Hypothalamus (tissue), 51 donors: ENCODE measurements around the gene EQTN.
A peak's percentile ranks its signal among the peaks of the same experiment; 100 is the strongest.
"Not testable (repeated sequence)": the region's sequence is repeated elsewhere in the genome, so short reads cannot be mapped to it uniquely, and the experiment has no call there.

Source experiments
- DNase-seq, 51 donors: peaks; one replicate each; lab custom pipeline; 2025; lab: John Stamatoyannopoulos, UW

EQTN gene

DNA sequence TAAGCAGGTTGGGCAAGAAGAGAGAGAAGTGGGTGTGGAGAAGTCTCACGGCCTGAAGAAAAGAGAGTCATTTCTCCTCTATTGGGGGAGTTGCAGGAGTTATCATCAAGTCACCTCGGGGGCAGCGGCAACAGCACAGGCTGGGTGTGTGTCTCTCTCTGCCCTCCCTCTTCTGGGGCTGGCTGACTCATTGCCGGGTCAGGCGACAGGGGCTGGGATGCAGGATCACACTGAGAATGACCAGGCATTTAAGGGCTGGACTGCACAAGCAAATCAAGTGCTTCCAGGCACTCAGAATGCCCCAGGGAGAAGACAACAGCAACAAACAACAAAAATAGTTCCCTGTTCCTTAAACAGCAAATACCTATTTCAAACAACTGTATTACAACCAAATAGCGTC lies 6.3 kb upstream of the EQTN start:
- no peak for DNase-seq

DNA sequence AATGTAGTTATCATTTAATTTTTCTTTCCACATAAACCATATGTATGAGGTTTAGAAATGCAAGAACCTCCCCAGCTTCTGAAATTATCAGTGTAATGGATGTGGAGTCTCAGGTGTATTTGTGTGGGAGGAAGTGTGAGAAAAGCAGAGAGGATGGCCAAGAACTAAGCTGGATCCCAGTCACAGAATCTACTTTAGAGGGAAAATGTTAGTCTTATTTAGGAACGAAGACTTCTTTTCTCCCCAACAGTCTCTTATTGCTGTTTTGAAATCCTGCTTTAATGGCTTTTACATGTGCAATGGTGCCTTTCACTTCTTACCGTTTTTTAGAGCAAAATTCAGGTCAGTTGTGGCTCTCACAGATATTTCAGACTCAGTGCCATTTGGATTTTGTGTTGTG lies 3.0 kb downstream of the EQTN start:
- DNase-seq, result no peak

DNA sequence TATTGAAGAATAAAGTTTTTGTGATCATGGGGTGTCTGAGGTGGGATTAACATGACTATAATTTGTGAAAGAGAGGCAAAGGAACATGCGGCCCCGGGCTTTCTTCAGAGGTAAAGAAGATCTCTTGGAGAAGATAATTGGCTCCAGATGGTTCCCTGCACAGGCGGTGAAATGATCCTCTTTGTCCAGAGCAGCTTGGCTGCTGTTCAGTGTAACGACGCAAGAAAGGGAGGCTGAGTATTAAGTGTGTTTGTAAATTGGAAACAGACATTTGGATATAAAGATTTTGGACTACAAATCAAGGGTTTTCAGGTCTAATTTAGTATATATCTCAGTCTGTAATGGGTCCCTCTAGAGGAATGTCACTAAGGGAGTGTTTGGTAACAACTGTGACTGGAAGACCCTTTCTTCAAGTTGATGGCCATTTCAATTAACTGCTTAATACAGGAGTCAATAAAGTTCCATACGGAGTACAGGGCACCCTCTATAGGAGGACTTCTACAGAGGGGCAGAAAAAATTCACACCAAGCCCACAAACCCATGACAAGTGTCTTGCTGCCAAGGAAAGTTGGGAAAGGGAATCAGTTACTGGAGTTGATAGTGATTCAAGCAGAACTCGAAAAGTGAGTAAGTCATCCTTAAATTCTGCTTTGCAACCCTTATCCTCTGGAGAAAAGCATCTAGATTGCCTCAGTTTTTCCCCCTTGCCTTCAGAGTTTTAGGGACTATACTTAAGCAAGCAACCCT lies 4.1 kb downstream of the EQTN start:
- no peak for DNase-seq

DNA sequence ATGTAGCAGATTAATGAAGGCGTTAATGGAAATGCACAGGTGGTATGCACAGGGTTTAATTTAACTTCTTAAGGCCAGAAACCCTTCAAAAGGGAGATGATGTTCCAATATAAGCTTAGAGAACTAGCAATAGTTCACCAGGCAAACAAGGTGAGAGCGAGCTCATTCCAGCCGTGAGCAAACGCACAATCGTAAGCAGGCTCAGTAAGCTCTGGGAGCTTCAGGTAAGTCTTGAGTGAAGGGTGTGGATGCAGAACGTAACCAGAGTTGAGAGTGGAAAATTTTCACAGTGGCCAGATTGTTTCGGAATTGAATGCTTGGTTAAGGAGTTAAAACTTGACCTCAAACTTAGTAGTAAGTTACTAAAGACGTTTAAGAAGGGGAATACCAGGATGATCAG lies 5.7 kb downstream of the EQTN start:
- no peak for DNase-seq

DNA sequence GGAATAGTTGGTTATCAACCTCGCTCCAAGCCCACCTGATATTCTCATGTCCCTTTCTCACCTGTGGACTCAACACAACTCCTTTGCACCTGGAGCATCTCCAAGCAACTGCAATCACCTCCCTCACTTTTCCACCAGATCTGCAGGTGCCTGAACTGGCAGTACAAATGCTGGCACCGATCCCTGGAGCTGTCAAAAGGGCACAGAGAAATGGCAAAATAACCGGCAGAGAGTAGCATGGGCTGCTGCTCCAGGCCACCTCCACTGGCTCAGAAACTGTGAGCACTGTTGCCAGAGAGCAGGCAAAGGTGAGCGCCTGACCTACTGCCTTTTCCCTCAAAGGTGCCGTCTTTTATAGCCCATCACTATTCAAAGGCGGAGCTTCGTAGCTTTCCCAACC lies 14.7 kb downstream of the EQTN start:
- DNase-seq, result no peak

DNA sequence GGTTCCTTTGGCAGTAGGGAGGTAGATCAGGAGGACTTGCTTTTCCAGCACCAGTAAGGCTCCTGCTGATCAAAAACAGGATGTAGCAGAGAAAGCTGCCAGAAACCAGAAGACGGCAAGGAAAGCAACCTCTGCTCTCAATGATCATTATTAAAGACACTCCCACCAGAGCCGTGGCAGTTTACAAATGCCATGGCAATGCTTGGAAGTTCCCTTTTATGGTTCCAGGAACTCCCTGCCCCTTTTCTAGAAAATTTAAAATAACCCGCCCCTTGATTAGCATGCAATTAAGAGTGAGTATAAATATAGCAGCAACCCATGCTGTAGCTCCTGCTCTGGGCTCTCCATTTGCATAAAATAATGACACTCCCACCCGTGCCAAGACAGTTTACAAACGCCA lies 16.1 kb downstream of the EQTN start:
- DNase-seq, result no peak

DNA sequence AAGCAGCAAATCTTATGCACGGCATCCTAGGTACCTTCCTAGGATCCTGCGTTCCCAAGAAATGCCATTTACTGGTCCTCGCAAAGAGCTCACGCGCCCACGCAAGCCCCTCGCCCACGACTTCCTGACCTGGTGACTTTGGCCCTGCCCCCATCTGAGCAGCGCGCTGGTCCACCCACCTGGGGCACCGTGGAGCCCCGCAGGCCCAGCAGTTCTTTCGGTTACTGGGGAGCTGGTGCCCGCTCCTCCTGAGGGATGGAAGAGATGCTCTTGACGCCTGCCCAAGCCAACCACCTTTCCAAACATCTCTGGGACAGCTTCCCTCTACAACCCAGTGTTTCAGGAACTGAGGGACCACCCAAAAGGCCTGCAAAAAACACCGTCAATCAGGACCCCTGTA lies 16.7 kb downstream of the EQTN start:
- DNase-seq, result no peak

DNA sequence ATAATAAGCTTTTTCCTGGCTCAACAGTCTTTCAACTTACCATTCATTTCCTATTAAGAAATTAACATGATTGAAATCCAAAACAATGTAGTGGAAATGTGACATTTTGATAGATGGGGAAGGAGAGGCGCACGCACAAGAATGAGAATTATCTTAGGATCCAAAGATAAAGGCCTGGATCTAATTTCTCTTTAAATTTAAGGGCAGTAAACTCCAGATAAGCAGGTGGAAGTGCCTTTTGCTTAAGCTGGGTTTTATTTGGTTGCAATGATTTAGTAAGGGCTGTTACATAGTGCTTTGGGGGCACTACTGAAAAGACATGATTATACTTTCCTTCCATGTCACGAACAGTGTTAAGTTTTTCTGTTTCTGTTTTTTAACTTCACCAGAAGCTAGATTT lies 17.3 kb downstream of the EQTN start:
- DNase-seq, result no peak

DNA sequence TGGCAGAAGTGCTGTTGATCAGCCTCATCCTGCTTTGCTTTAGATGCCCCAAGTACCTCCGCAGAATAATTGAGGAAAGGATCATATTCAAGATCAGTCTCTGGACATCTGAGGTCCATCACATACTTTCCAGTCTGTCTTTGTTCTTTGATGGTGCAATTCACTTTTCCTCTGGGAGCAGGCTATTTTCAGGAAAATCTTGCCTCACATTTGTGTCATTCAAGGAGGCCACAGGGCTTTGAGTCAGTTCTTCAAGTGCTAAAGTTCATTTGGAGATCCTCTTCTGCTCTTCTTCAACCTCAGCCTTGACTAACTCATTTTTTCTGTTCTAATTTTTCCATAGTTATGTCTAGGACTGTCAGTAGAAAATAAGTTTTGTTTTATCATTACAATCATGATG lies 18.6 kb downstream of the EQTN start:
- DNase-seq, result no peak

DNA sequence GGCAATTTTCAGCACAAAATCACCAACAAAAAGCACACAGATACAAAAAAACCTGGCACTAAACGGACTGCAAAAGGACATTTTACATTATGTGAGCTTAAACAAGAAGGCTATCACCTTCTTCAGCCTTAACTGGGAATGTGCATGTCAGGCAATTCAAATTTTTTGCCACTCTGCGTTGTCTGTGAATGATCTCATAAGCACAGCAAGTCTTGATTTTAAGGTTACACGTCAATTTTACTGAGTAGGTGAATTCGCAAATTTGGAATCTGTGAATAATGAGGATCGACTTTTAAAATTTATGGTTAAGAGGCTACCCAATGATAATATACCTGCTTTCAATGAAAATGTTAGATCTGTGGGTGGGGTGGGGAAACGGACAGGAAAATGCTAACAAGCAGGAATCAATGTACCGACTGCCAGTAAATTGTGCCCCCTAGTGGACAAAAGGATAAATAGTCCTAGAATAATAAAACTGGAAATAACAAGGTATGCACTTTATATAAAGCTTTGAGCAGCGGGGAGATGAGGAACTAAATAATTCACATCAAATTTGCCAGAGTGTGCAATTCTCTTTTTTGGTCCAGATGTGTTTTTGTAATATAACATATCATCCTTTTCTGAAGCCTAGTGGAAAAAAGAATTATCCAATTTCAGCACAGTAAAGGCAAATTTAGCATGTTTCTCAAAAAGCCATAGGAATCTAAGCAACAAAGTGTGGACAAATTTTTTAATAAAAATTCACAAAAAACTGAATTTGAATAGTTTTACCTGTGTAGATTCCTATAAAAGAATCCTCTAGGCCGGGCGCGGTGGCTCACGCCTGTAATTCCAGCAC lies 20.5 kb downstream of the EQTN start:
- DNase-seq, result peak in 7 of 51 donors; percentile 1 to 84 (median 6)

DNA sequence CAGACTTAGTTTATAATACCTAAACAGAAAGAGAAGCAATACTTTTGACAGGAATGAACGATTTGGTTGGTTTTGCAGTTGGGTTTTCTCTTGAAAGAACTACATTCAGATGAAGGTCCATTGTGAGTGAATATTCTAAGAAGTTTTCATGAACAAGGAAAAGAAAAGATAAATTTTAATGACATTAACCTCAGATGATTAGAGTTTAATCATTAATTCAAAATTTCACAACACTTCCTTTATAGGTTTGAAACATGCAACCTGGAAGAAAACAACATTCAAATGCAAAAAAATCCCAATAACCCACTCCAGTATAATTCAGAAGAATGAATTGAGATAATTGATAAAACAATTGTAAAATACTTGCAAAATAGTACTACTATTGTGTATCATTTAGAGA lies 23.8 kb downstream of the EQTN start:
- no peak for DNase-seq

DNA sequence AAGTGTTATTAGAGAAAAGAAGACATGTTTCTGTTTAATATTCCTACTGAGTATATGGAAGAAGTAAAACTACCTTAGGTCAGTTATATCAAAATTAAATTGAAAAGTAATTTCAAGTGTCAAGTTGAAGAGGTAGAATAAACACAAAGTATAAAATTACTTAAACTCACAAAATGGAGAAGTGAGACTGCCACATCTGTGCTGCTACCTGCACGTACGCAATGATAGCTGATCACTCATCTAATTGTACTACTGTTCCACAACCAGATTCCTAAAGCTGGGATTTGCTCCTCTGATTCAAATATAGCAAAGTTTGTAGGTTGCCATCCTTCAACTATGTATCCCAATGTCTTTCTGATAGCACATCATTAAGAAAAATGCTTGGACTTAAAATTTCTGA lies 24.8 kb downstream of the EQTN start:
- no peak for DNase-seq

DNA sequence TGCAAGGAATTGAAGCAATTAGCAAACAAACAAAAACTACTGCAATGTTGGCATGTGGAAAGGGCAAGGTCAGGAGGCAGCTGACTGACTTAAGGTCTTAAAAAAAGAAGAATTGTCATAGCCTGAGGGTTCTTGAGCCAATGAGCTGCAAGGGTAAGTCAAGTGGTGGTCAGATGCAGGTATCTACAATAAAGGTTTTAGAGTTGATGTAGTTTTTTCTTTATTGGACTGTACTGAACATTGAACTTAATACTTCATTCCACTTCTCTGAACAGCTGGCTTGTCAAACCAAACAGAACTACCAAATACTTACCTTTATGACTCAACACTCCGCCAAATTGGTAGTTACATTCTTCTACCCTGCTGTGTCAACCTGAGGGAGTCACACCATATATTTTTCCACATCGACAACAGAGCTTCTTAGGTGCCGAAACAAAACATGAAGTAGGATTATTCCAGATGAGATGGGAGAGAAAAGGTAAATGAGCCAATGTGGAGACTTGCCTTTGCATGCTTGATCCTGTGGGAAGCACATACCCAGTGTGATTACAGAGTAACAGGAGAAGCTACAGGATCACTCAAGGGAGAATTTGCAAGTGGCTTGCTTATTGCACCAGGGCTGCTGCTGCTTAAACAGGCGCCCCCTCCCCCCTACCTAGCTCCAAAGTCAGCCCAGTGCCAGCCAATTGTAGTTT lies 35.3 kb downstream of the EQTN start:
- DNase-seq, result no peak

DNA sequence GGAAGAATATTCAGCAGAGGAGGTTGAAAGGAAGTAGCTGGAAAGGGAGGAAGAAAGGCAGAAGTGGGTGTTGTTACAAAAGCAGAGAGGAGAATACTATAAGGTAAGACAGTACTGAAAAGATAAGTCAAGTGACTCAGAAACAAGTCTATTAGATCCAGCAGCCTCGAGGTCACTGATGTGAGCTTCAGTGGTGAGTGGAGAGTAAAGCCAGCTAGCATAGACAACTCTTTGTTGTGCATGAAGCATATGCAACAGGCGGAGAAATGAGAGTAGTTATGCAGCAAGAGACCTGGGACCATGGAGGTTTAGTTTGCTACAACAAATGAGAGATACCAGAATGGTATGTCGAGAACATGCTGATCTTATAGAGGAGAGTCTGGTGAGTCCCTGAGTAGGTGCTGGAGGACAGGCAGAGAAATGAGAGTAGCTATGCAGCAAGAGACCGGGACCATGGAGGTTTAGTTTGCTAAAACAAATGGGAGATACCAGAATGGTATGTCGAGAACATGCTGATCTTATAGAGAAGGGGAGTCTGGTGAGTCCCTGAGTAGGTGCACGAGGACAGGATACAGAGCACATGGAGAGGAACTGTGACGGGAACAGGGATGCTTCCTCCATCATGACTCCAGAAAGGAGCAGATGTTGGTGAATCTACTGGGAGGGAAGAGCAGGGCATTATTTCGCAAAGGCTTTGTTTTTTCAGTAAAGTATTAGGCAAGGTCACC lies 36.0 kb downstream of the EQTN start:
- DNase-seq, result no peak

DNA sequence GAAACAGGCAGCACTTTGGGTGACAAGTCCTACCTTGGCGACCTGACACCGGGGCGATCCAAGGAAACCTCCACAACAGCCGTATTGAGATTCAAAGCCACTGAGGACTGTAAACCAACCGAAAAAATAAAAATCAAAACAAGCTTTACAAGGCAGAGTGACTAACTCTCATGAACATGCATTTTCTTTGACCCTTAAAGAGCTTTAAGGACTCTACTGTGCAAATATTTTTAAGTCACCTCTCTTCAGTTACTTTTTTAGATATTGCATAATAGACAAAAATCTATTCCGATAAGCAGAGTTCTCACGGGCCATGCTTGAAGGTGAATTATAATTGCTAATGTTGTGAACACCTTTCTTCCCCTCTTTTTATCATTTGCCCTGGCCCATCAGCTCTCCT lies 38.3 kb downstream of the EQTN start:
- DNase-seq, result no peak

DNA sequence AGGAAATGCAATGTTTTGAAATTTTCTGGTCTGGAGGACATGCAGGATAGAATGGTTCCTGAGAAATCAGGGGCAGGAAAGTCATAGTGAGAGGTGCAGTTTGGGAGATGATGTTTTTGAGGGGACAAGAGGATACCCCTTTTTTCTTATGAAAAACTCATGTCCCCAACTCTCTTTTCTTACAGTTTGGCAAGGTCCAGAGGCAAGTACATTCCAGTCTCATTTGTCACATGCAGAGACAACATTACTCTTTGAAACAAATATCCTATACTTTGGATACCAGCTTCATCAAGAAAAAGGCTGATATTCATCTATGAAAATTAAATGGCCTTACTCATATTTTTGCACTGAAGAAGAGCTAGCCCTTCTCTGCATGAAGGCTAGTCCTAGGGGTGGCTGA lies 48.2 kb downstream of the EQTN start:
- no peak for DNase-seq

DNA sequence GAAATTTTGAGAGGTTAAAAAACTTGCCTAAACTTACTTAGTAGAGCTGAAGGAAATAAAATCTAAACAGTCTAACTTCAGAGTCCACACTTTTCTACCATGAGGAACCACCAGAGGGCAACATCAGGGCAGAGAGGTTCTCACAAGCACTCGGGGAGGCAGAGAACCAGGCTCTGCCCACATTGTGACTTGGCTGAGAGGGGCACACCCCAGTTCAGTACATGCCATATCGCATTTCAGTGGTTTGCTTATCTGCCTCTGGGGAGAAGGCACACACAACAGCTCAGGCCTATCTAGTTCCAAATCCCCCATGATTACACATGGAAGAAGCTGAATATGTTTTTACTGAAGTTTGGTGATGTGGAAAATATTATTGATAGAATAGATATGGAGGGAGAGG lies 49.2 kb downstream of the EQTN start:
- peak in 13 of 51 donors; percentile 0 to 23 (median 4) for DNase-seq

DNA sequence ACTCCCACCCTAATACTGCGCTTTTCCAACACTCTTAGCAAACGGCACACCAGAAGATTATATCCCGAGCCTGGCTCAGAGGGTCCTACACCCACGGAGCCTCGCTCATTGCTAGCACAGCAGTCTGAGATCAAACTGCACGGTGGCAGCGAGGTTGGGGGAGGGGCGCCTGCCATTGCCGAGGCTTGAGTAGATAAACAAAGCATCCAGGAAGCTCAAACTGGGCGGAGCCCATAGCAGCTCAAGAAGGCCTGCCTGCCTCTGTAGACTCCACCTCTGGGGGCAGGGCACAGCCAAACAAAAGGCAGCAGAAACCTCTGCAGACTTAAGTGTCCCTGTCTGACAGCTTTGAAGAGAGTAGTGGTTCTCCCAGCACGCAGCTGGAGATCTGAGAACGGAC lies 57.3 kb downstream of the EQTN start:
- not testable (repeated sequence) for DNase-seq
